Daoy (cell line): ENCODE results near the gene ZNF367. TPM values are rescaled to one million over a fixed set of nuclear protein-coding genes. Genes with fewer than 3 reads are reported as not detected.

Experiments
- DNase-seq: peaks from one replicate; pipeline ENCODE4 v3.0.0-alpha.2; 2015; ENCODE audit warnings: low read depth
- total RNA-seq: library from RNA; depleted of rRNA; stranded (reverse); fragments of >200 nt; shearing (Covaris generic); gene quantifications from 2 replicates; pipeline ENCODE4 v1.2.3, GENCODE V29; 2014; rRNA removed

The ZNF367 gene
- 23.8 and 28.8 TPM in 2 replicates for total RNA-seq

DNA sequence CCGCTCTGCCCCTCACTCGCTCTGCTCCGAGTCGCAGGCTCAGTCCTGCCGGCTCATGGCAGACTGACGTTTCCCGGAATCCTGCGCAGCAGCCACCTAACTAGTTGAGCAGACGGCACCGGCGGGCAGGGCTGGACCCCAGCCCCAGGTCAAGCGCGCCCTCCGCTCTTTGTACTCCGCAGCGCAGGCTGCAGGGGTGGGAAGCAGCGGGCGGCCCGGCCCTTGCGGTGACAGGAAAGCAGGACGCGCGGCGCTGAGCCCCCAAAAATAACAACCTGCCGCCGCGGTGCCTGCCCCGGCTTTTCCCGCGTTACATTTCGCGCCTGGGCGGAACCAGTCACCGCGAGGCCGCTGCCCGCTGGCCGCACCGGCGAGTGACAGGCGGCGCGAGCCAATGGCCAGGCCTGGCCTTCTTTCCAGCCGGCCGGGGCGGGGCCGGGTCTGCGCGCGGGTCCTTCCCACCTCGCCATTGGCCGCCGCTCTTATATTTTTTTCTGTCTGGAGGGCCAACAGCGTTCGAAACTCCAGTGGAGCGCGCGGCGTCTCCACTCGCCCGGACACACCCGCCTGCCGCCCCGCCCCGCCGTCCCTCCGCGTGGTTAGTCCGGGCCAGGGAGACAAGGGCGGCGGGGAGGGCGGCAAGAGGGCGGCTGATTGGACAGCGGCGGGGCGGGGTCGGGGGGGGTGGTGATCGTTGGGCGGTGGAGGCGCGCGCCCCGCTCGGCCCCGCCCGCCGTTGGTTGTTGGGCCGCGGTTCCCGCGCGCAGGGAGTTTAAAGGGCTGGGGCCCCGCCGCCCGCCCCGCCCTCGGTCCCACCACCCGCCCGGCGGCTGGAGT is at the start of gene ZNF367:
ZNF367 (minus strand) TSS at position 288 of the 837 bp plus-strand sequence. CDS start 338 bp downstream, outside the sequence.
- DNase-seq = peak; percentile 100

DNA sequence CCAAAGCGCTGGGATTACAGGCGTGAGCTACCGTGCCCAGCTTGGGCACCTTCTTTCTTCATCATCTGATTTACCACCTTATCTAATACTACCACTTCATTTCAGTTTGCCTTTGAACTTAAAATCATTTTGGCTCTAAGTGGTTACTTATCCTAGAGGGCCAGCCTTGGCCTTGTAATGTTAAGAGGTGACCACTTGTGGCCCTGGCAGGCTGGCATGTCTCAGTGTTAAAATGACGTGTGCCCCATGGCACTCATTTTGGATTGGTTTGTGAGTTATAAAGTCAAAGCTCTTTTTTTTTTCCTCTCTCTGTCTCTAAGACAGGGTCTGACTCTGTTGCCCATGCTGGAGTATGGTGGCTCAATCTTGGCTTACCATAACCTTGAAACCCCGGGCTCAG is 49.6 kb upstream of the ZNF367 start:
- no peak for DNase-seq

DNA sequence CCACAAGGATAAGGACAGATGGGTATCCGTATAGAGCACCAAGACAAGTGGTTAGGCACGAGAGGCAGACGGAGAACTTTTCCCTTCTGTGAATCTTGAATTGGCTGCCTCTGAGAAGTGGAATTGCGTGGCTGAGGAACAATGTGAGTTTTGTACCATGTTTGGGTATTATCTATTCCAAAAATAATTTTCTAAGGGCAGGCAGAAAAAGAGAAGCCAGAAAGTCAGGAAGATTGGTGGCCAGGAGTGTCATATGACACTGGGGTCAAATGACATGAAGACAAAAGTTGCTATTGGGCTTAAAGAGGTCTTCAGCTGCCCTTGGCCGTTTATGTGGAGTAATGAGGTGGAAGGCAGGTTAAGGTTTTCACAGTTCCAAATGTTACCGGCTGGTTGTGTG is 46.3 kb upstream of the ZNF367 start:
- DNase-seq = no peak

DNA sequence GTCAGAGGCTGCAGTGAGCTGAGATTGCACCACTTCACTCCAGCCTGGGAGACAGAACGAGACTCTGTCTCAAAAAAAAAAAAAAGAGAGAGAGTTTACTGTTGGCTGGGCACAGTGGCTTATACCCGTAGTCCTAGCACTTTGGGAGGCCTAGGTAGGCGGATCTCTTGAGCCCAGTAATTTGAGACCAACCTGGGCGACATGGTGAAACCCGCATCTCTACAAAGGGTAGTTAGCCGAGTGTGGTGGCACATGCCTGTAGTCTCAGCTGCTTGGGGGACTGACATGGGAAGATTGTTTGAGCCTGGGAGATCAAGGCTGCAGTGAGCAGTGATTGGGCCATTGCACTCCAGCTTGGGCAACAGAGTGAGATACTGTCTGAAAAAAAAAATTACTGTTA is 44.4 kb upstream of the ZNF367 start:
- DNase-seq = no peak

DNA sequence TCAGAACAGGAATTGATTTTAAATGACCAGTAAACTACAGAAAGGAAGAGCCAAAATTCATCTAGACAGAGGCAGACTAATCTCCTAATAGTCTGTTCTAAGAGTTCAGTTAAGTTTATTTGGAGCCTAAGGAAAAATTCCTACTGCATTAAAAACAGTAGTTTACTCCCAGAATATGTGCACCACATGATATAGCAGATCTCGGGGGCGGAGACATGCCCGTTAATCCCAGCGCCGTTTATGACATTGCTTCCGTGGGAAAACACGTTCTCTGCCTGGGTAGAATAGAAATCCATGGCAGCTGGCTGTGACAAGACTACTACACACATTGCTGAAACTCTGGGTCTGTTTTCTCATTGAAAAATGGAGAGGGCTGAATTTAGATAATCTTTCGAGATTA is 43.2 kb upstream of the ZNF367 start:
- DNase-seq = no peak

DNA sequence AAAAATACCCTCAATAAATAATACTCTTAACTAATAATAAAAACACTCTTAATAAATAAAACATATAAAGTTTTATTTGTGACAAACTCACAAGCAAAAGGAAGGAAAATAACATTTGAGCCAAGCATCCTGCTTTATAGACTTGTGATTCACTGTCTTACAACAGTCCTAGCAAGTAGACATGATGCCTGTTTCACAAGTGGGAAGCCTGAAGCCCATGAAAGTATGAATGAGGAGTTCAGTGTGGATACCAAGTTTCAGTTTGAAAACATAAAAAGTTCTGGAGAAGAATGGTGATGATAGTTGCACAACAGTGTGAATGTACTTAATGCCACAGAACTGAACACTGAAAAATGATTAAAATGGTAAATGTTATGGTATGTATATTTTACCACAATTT is 42.7 kb upstream of the ZNF367 start:
- no peak for DNase-seq

DNA sequence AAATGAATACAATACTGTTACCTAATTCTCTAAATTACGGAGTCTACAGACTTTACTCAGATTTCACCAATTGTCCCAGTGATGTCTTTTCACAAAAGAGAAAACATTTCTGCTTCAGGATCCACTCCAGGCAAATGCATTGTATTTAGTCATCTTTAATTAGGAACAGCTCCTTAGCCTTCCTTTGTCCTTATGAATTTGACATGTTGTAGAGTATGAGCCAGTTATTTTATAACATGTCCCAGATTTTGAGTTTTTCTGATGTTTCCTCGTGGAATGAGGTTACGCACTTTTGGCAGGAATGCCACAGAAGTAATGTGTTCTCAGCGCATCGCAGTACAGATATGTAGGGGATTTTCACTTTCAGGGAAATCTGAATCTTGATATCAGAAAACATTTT is 42.3 kb upstream of the ZNF367 start:
- no peak for DNase-seq

DNA sequence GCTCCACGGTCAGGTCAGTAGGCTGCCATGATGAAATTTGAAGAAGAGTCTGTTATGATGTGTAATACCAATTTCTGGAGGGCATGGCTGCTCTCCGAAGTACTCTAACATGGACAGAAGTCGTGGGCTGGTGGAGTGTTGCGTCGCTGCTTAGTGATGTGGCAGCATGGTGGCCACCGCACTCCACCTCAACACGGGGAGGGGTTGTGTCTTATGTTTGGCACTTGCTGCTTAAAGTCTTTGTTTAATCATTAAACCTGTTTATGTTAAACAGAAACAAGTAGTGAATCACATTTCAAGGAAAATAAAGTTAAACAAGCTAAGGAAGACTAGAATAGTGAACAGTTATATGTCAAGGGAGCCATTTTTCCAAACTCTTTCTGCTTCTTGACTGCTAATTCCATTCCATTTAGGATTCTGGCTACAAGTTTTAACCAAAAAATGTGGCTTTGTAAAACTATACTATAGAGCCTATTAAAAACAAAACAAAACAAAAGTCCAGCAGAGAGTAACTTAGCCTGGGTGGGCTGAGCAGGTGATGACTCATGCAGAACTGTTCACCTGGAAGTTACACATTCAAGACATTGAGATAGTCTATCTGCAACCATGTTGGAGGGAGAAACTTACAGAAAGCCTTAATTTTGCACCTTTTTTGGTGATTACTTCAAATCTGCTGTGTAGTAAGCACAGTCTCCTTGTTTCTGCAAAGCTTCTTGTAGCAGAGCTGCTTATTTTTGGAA is 41.3 kb upstream of the ZNF367 start:
- no peak for DNase-seq

DNA sequence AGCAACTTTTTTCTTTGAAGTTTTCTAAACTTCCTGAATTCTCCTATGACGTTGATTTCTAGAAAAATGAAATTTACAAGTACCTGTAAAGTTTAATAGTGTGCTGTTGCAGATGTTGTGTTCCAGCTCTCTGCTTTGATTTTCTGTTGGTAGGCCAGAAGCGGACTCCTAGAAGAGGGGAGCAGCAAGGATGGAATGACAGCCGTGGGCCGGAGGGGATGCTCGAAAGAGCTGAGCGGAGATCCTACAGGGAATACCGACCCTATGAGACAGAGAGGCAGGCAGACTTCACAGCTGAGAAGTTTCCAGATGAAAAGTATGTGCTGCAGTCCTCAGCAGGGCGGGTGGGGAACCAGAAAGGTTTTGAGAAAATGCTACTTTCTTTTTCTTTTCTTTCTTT is 40.1 kb upstream of the ZNF367 start:
- DNase-seq = no peak

DNA sequence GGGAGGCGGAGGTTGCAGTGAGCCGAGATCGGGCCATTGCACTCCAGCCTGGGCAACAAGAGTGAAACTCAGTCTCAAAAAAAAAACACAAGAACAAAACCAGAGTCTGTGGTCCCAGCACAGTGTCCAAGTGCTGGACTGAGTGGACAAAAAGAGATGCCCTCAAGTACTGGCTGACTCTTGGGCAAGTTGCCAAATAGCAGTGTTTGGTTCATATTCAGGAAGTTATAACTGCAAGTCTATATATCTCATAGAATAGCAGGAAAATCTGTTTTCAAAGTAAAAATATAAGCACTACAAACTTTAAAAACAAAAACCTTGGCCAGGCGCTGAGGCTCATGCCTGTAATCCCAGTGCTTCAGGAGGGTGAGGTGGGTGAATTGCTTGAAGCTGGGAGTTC is 39.1 kb upstream of the ZNF367 start:
- DNase-seq = no peak

DNA sequence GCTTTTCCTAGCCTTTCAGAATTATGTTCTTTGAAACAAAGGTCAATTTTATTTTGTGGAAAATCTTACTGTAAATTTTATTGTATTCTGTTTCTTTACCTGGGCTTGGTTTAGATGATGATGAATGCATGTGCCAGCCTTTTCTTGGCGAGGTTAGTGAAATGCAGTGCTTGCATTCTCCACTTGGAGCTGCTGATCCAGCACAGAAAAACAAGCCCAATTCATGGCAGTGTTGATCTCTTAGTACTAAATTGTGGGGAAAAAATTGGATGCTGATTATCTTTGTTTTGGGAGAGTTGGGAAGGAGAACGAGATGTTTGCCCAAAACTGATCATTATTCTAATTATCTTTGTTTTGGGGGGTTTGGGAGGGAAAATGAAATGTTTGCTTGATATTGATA is 35.5 kb upstream of the ZNF367 start:
- DNase-seq = peak; percentile 38

DNA sequence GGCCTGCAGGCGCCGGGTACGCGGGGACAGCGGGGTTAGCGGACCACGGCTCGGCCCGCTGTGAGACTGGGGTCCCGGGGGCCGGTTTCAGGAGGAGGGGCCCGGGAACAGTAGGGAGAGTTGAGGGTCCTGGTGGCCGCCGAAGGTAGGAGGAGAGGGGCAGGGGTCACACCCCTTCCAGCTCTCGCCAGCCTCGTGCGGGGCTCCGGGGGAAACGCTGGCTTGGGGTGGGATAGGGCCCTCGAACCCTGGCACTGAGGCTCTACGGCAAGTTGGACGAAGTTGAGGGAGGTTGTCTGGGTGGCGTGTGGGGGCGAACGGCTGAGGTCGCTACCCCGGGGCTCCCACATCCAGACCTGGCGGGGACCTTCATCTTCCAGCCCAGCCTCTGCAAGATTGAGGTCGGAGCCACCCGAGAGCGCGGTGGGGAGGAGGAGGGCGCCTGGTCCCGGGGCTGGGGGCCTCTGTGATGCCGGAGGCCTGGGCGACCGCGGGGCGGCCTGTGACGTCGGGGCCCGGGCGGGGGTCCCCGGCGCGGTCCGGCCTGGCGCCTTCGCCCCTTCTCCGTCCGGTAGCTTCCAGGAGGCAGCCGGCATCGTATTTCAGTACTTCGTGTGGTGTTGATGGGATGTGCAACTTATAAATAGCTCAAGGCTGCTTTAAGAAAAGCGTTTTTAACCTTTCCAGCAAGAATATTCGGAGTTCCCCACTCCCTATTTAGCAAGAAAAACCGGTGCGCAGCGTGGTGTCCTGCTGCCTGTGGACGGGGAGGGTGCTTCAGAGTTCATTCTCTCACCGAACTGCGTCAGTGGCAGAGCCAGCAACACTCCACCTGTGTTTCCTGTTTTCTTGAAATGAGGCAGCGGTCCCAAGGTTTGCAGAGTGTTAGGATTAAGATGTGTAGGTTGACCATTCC is 32.7 kb upstream of the ZNF367 start:
- DNase-seq = peak; percentile 32

DNA sequence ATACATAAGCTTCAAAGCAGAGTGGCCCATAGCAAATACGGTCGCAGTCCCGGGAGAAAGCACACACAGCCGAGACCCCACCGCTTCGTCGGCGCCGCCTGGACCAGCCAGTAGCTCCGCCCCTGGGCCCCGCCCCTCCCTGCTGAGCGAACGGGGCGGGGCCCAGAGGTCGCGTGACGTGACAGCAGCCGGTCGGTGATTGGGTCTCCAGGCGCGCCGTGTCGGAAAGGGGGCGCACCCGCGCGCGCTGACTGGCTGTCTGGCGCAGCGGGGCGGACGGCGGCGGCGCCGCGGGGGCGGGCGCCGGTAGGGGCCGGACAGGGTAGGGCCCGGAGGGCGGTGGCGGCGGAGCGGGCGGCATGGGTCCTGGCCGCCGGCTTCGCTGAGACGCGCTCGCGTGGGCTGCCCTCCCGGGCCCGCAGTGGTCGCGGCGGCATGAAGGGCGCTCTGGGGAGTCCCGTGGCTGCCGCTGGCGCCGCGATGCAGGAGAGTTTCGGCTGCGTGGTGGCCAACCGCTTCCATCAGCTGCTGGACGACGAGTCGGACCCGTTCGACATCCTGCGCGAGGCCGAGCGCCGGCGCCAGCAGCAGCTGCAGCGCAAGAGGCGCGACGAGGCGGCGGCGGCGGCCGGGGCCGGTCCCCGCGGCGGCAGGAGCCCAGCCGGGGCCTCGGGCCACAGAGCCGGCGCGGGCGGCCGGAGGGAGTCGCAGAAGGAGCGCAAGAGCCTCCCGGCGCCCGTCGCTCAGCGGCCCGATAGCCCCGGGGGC is 31.9 kb upstream of the ZNF367 start, which contains the start of gene HABP4:
HABP4 (plus strand) TSS at position 325 of the 768 bp plus-strand sequence; CDS start at position 436, 111 bp downstream.
- peak; percentile 99 for DNase-seq

DNA sequence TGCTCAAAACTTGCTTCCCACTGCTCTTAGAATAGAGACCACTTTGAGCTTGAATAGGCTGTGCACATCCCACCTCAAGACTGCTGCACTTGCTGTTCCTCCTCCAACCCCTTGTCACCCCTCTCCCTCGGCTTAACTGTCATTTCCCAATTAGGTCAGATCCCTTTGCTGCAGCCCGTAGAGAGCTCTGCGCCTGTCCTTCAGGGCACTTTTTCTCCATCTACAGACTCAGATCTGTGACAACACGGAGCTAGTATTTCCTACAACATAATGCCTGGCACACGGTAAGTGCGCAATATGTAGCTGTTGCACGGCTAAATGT is 31.3 kb upstream of the ZNF367 start:
- DNase-seq = no peak

DNA sequence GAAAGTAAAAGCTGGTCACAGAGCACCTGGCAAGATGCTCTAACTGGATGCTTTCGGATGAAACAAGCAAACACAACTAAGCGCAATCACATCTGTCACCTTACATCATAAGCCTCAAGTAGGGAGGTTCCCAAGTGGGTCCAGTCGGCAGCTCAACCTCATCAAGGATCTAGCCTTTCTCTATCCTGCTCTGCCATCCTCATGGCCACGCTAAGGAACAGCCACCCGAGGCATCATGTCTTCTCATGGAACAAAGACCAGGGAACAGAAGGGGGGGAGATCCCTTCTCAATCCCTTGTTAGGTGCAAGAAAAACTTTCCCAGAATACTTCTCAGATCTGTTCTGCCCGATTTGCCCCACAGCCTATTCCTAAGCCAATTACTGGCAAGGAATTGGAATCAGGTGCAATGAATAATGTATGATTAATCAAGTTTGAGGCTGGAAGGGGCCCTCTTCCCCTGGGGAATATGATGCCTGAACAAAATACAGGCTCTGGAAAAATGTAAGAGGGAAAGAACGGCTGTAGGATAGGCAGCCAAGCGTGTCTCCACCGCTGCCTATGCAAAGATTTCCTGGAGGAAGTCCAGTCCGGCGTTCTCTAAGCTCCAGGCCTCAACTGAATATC is 30.5 kb upstream of the ZNF367 start:
- no peak for DNase-seq

DNA sequence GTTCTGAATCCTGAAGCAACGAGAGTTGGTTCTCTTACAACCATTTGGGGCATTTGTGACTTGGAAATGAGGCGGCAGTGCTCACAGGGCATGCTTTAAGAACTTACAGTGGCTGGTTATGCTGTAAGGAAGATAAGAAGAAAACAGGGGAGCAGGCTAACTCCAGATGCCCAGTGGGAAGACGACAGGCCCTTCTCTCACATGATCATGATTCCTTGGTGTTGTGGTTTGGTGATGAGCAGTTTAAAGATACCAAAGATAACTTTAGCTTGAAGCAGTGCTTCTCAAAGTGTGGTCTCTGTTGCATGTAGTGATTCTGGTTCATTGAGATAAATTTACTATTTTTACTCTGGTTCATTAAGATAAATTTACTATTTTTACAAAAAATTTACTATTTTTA is 29.2 kb upstream of the ZNF367 start:
- no peak for DNase-seq

DNA sequence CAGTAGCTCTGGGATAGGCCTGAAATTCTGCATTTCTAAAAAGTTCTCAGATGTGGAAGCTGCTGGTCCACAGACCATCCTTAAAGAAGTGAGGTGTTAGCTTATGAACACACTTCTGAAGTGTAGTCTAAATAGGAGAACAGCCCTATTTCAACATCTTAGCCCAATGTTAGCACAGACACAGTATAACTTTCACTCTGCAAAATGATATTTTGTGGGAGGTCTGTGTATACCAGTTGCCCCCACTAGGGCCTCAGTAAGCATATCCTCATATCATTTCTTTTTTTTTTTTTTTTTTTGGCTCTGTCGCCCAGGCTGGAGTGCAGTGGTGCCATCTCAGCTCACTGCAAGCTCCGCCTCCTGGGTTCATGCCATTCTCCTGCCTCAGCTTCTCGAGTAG is 24.3 kb upstream of the ZNF367 start:
- DNase-seq = no peak

DNA sequence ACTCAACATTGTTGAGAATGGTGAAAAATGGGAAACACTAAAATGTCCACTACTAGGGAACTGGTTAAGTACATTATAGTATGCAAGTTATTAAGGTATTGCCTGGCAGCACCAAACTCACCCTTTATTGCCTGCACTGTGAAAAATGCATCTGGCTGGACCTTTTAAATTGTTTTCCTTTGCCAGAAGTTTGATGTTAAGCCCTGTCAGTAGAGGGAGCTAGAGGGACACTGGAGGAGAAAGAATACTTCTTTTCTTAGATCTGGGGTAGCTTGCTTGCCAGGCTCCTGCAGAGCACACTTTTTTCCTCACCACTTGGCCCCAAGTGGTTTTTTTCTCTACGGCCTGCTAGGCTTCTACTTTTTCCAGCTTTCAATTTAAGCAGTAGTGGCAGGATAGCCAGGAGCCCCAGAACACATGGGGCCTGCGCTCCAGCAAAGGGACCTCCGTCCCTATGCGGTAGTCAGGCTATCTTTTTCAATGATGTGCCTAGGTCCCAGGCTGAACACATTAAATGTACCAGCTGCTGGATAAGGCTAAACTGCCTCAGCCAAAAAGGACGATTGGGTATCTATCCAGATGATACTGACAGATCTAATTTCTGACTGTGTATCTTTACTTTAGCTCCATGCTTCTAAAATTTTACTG is 23.8 kb upstream of the ZNF367 start:
- DNase-seq = peak; percentile 46

DNA sequence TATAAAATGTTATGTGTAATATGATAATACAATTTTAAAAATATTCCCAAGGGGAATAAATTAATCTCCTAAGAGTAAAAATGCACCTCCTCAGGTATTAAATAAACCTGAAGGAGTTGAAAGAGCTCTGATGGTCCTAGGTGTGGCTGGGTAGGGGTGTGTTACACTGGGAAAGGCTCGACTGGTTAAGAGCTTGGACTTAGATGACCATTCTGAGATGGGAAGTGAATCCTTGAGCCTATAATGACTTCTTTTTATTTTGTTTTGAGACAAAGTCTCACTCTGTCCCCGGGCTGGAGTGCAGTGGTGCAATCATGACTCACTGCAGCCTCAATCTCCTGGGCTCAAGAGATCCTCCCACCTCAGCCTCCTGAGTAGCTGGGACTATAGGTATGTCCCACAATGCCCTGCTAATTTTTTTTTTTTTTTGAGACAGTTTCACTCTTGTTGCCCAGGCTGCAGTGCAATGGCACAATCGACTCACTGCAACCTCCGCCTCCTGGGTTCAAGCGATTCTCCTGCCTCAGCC is 22.6 kb upstream of the ZNF367 start:
- DNase-seq = no peak

DNA sequence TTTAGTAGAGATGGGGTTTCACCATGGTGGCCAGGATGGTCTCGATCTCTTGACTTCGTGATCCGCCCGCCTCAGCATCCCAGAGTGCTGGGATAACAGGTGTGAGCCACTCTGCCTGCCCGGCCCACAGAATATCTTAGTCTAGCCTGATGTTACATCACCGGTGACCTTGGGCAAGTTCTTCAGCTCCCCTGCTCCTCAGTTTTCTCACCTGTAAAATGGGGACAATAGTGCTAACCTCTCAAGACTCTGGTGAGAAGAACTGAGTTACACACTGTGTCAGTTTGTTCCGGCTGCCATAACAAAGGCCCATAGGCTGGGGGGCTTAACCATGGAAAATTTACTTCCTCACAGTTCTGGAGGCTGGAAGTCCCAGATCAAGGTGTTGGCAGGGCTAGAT is 19.3 kb upstream of the ZNF367 start:
- no peak for DNase-seq
